ENCODE results near the gene SFMBT2. TPM values are rescaled to one million over a fixed set of nuclear protein-coding genes. Genes with fewer than 3 reads are reported as not detected.
"Not testable (repeated sequence)": the region's sequence is repeated elsewhere in the genome, so short reads cannot be mapped to it uniquely, and the experiment has no call there.

Gene SFMBT2
- total and polyA plus RNA-seq, 2 experiments from 2014 or later: 4.3 to 5.9 TPM

- DNase-seq (ENCODE audit: low read depth in 1 of 2, low spot score in 1 of 2): no peak
- peak overlapping the region; percentile 73 for H3K27ac ChIP-seq
- H3K36me3 ChIP-seq: no peaks in the 10 kb centered on the region
- no peak overlapping the region for H3K4me3 ChIP-seq
- H3K27me3 ChIP-seq: no peaks in the 10 kb centered on the region
- H3K9me3 ChIP-seq (ENCODE audit: low read depth): no peaks in the 10 kb centered on the region
- TF ChIP-seq, protein P1, sequence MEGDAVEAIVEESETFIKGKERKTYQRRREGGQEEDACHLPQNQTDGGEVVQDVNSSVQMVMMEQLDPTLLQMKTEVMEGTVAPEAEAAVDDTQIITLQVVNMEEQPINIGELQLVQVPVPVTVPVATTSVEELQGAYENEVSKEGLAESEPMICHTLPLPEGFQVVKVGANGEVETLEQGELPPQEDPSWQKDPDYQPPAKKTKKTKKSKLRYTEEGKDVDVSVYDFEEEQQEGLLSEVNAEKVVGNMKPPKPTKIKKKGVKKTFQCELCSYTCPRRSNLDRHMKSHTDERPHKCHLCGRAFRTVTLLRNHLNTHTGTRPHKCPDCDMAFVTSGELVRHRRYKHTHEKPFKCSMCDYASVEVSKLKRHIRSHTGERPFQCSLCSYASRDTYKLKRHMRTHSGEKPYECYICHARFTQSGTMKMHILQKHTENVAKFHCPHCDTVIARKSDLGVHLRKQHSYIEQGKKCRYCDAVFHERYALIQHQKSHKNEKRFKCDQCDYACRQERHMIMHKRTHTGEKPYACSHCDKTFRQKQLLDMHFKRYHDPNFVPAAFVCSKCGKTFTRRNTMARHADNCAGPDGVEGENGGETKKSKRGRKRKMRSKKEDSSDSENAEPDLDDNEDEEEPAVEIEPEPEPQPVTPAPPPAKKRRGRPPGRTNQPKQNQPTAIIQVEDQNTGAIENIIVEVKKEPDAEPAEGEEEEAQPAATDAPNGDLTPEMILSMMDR (IDR thresholded peaks at IDR 0.05; ENCODE audit: low read depth, low read length): no peak
- H3K4me1 ChIP-seq (ENCODE audit: low read depth): peaks cover 27% of the 10 kb centered on the region
Measured at GRCh38 chr10:7400068-7400715, 10.6 kb downstream of the SFMBT2 start.

DNA sequence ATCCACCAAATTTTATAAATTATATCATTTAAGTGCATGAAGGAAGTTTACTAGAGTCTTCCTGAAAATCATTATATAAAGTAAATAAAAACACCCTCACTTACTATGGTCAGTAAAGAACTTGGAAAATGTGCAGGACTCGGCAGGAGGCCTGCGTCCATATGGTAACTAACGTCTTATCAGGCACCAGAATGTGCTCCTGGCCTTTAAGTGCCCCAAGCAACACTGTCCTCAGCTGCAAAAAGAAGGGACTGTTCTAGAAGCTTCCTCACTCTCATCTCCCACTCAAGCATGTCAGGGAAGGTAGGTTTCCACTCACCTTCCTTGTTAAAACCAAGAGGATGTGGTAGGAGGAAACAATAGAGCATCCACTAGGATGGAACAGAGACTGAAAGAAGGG lies 11.3 kb downstream of the SFMBT2 start:
- Histone ChIP-seq H3K4me1 (ENCODE audit: low read depth) (peaks cover 27% of the 10 kb centered on the region), H3K4me3 (no peak overlapping the region), H3K36me3 (no peaks in the 10 kb centered on the region), H3K27me3 (no peaks in the 10 kb centered on the region), H3K27ac (peak overlapping the region; percentile 73), H3K9me3 (ENCODE audit: low read depth) (no peaks in the 10 kb centered on the region)
- no peak for DNase-seq (ENCODE audit: low read depth in 1 of 2, low spot score in 1 of 2)
- TF ChIP-seq, protein P1 (IDR thresholded peaks at IDR 0.05; ENCODE audit: low read depth, low read length): no peak

GRCh38 chr10:7397049-7398035 lies 13.5 kb downstream of the SFMBT2 start:
- H3K27me3 ChIP-seq: no peaks in the 10 kb centered on the region
- H3K4me3 ChIP-seq: no peak overlapping the region
- peak in 1 of 2 donors; percentile 77 for DNase-seq (ENCODE audit: low read depth in 1 of 2, low spot score in 1 of 2)
- H3K4me1 ChIP-seq (ENCODE audit: low read depth): peaks cover 27% of the 10 kb centered on the region
- no peaks in the 10 kb centered on the region for H3K36me3 ChIP-seq
- H3K9me3 ChIP-seq (ENCODE audit: low read depth): no peaks in the 10 kb centered on the region
- peak overlapping the region; percentile 59 for H3K27ac ChIP-seq
- TF ChIP-seq, protein P1 (IDR thresholded peaks at IDR 0.05; ENCODE audit: low read depth, low read length): no peak

- not testable (repeated sequence) for H3K4me1 ChIP-seq (ENCODE audit: low read depth); H3K4me3 ChIP-seq; H3K9me3 ChIP-seq (ENCODE audit: low read depth); H3K36me3 ChIP-seq; H3K27me3 ChIP-seq; H3K27ac ChIP-seq; DNase-seq (ENCODE audit: low read depth in 1 of 2, low spot score in 1 of 2)
Measured at GRCh38 chr10:7392301-7392700, 18.5 kb downstream of the SFMBT2 start.

DNA sequence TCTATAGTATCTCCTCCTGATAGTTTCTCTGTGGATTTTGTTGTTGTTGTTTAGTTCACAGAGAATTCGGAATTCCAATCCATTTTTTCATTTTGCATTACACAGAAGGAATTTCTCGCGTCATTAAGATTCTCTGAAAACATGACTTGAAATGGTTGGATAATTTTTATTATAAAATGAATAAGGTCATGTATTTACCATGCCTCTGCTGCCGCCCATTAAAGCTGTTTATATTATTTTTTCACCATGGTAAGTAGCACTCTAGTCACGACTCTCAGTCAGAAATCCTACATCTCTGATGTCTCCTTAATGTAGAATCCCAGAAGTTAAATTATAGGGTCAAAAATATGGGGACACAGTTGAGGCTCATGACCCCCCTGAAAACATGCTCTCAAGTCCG lies 19.1 kb downstream of the SFMBT2 start:
- H3K9me3 ChIP-seq (ENCODE audit: low read depth): no peaks in the 10 kb centered on the region
- H3K27ac ChIP-seq: no peak overlapping the region
- H3K27me3 ChIP-seq: no peaks in the 10 kb centered on the region
- TF ChIP-seq, protein P1 (IDR thresholded peaks at IDR 0.05; ENCODE audit: low read depth, low read length): no peak
- H3K4me1 ChIP-seq (ENCODE audit: low read depth): no peaks in the 10 kb centered on the region
- no peak for DNase-seq (ENCODE audit: low read depth in 1 of 2, low spot score in 1 of 2)
- no peaks in the 10 kb centered on the region for H3K36me3 ChIP-seq
- H3K4me3 ChIP-seq: no peak overlapping the region

DNA sequence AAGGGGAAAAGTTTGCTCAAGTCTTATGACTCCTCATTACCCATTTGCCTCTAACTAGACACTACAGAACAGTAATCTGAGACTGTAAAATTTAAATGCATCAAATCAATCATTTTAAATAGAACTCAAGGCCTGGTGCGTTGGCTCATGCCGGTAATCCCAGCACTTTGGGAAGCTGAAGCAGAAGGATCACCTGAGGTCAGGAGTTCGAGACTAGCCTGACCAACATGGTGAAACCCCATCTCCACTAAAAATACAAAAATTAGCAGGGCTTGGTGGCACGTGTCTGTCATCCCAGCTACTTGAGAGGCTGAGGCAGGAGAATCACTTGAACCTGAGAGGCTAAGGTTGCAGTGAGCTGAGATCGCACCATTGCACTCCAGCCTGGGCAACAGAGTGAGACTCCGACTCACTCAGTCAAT lies 20.1 kb downstream of the SFMBT2 start:
- not testable (repeated sequence) for H3K4me1 ChIP-seq (ENCODE audit: low read depth); H3K27ac ChIP-seq; H3K9me3 ChIP-seq (ENCODE audit: low read depth); H3K36me3 ChIP-seq; H3K4me3 ChIP-seq; H3K27me3 ChIP-seq; DNase-seq (ENCODE audit: low read depth in 1 of 2, low spot score in 1 of 2)
